Thoracic aorta (tissue), 2 donors: ENCODE results near the gene KMT2E. TPM values are rescaled to one million over a fixed set of nuclear protein-coding genes. Genes with fewer than 3 reads are reported as not detected.

Source experiments
- ATAC-seq: fragments of 150-250 bp; one replicate; pipeline ENCODE4 v1.8.0; 2017; ENCODE audit warnings: low read depth; ENCODE audit not compliant: insufficient number of reproducible peaks, low FRiP score
- DNase-seq: peaks from one replicate; pipeline ENCODE4 v3.0.0-alpha.2; 2020; ENCODE audit warnings: low spot score
- H3K27ac ChIP-seq, 2 donors: fragments of 200-600 bp; sonication (generic); 1 replicate in 1 of 2; 2 replicates in 1 of 2; pipeline ENCODE4 v1.5.1; 2016; ENCODE audit warnings: mild to moderate bottlenecking in 2 of 2, moderate library complexity in 2 of 2
- H3K27me3 ChIP-seq: fragments of 200-600 bp; sonication (generic); replicated peaks from 2 replicates; pipeline ENCODE4 v1.6.0; 2016; ENCODE audit warnings: mild to moderate bottlenecking; ENCODE audit not compliant: insufficient read depth
- H3K36me3 ChIP-seq: fragments of 200-600 bp; sonication (generic); one replicate; pipeline ENCODE4 v1.5.1; 2016
- H3K4me1 ChIP-seq, 2 donors: fragments of 200-600 bp; sonication (generic); 1 replicate in 1 of 2; 2 replicates in 1 of 2; pipeline versions ENCODE4 v1.5.1 to v1.6.0; 2016; ENCODE audit warnings: low read depth in 2 of 2, mild to moderate bottlenecking in 1 of 2; ENCODE audit not compliant: control insufficient read depth in 1 of 2
- H3K4me3 ChIP-seq: fragments of 200-600 bp; sonication (generic); 2 replicates; pipeline ENCODE4 v1.5.1; 2016; ENCODE audit warnings: mild to moderate bottlenecking
- H3K9me3 ChIP-seq: fragments of 200-600 bp; sonication (generic); 2 replicates; pipeline ENCODE4 v1.5.1; 2016
- total RNA-seq, 2 donors: library from RNA; depleted of rRNA; stranded (reverse); fragments of >200 nt; gene quantifications; one replicate each; pipeline versions ENCODE4 v1.1.0 to v1.2.3, GENCODE V29; 2016
- TF ChIP-seq, protein P1 (sequence below): fragments of 200-600 bp; sonication (generic); IDR thresholded peaks from one replicate; pipeline ENCODE4 v1.5.1; 2019; ENCODE audit warnings: antibody characterized with exemption

The KMT2E gene
- total RNA-seq, 2 donors from 2014 or later: 139 to 140 TPM

DNA sequence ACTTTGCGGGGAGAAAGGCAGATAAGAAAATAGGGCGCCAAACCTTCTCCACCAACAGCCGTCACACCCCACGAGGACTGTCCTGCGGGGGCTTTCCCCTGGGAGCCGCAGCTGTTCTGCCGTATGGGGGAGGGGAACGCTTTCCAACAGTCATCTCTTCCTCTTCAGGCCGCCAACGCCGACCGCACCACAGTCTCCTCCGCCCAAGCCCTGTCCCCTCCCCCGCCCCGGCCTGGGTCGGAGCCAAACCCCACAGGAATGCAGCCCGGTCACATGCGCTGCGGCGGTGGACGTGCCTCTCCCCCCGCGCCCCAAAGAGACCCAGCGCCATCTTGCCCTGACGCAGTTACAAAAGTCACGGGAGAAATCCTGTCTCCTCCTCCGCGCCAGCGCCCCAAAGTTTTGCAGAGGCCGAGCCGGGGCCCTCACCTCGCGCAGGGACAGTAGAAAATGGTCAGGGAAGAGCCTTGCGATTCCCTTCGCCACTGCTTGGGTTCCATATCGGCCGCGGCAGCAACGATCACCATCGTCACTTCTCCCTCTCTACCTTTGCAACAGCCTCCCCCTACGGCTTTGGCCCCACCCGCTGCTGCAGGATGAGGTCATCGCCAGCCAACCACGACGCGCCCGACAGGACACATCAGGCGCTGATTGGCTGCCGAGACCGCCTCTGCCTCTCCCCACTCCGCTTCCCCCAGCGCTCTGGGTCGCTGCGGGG is 1.3 kb upstream of the KMT2E start:
- no peaks in the 10 kb centered on the region for H3K36me3 ChIP-seq
- peaks cover 27 to 30% of the 10 kb centered on the region in 2 donors for H3K4me1 ChIP-seq
- DNase-seq (peak; percentile 98), ATAC-seq (peak; percentile 72)
- H3K27me3 ChIP-seq: no peaks in the 10 kb centered on the region
- peak overlapping the region; percentile 99 to 100 for H3K27ac ChIP-seq
- H3K4me3 ChIP-seq: peak overlapping the region; percentile 99
- no peaks in the 10 kb centered on the region for H3K9me3 ChIP-seq
- TF ChIP-seq, protein P1, sequence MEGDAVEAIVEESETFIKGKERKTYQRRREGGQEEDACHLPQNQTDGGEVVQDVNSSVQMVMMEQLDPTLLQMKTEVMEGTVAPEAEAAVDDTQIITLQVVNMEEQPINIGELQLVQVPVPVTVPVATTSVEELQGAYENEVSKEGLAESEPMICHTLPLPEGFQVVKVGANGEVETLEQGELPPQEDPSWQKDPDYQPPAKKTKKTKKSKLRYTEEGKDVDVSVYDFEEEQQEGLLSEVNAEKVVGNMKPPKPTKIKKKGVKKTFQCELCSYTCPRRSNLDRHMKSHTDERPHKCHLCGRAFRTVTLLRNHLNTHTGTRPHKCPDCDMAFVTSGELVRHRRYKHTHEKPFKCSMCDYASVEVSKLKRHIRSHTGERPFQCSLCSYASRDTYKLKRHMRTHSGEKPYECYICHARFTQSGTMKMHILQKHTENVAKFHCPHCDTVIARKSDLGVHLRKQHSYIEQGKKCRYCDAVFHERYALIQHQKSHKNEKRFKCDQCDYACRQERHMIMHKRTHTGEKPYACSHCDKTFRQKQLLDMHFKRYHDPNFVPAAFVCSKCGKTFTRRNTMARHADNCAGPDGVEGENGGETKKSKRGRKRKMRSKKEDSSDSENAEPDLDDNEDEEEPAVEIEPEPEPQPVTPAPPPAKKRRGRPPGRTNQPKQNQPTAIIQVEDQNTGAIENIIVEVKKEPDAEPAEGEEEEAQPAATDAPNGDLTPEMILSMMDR: no peak

DNA sequence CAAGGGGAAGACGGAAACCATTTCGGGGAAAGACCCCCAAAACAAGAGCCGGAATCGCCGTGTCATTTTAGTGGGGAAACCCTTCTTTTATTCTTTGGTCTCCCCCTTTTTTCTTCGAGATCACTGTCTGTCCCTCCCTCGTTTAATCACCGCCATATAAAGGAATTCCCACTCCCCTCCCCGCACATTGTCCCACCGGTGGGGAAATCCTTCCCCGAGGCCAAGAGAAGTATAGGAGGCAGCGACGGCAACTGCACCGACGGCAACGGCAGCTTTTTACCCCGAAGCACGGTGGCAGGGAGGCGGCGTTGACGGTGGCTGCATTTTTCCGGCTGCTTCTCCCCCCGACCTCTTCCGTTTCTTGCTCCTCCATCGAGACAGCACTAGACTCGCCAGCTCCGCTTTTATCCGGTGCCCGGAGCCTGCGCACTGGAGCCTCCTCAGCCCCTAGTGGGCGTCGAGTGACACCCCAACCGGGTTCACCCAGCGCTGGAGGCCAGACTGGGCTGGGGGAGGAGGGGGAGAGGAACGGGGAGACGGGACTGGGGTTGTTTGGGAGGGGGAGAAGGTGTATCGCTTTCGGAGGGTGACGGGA is 687 bp upstream of the KMT2E start:
- Histone ChIP-seq H3K4me3 (peak overlapping the region; percentile 99), H3K27me3 (no peaks in the 10 kb centered on the region), H3K4me1 (peaks cover 26 to 30% of the 10 kb centered on the region in 2 donors), H3K36me3 (no peaks in the 10 kb centered on the region), H3K27ac (peak overlapping the region; percentile 99 to 100), H3K9me3 (no peaks in the 10 kb centered on the region)
- TF ChIP-seq, protein P1: peak; percentile 72
- ATAC-seq (peak; percentile 46), DNase-seq (peak; percentile 75)

DNA sequence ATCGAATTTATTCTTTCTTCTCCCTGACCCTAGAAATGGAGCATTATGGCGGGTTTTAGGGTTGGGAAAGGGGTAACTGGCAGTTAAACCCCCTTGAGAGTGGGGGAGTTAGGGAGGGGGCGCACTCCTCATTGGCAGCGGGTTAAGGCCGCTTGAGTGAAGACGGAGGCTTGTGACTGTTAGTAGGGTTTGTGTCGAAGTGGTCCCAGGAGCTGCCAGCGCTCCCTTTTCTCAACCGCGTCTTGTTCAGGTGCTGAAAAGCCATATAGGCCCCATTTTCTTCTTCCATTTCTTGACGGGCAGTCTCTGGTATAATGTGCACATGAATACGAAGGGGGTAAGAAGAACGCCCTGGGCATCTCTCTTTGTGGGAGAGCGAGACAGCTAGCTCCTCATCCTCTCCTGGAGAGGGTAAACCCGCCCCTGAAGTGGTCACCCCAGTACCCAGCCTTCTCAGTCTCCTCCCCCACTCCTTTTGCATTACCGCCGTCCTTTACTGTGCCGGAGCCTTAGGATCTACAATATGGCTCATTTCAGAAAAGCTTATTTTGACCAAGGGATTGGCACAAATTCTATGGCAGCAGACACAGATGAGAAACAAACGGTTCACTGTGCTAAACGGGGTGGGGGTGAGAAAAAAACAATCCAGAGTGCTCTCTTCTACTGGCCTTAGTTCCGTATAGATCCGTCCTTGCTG is 836 bp downstream of the KMT2E start:
- Histone ChIP-seq H3K36me3 (no peaks in the 10 kb centered on the region), H3K9me3 (no peaks in the 10 kb centered on the region), H3K27me3 (no peaks in the 10 kb centered on the region), H3K4me3 (peak overlapping the region; percentile 99), H3K27ac (peak overlapping the region; percentile 99 to 100), H3K4me1 (peaks cover 23 to 28% of the 10 kb centered on the region in 2 donors)
- ATAC-seq (no peak), DNase-seq (no peak)
- TF ChIP-seq, protein P1: no peak

DNA sequence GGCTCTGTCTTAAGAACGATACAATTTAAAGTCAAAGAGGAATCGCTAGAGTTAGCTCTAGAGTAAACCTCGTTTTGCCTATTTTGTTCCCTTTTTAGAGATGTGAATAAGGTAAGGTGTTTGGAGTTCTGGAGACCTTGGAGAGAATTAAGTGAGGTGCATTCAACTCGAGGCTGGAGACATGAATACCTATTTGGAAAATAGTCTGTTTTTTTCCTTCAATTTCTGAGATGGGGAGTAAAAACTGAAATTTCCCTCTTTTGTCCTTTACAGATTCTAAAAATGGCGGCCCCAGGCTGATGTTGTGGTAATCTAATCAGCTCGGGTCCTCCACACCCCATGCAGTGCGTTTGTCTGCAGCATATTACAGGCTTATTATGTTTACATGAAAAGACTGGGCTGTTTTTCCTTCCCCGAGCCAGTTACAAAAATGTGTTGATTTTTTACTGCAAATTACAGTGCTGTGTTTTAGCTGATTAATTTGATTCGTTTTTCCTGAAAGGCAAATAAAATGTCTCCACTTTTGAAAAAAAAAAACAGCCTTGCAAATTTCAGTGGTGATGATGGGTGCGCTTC is 1.5 kb downstream of the KMT2E start:
- Histone ChIP-seq H3K36me3 (no peaks in the 10 kb centered on the region), H3K4me3 (peak overlapping the region; percentile 99), H3K9me3 (no peaks in the 10 kb centered on the region), H3K27me3 (no peaks in the 10 kb centered on the region), H3K27ac (peak overlapping the region; percentile 99 to 100), H3K4me1 (peaks cover 29 to 30% of the 10 kb centered on the region in 2 donors)
- DNase-seq (no peak), ATAC-seq (no peak)
- TF ChIP-seq, protein P1: no peak
